ENCODE results near the gene MYO1D.

- TF ChIP-seq CTCF (IDR thresholded peaks at IDR 0.05) = no peak
- TF ChIP-seq POLR2AphosphoS5 (IDR thresholded peaks at IDR 0.05; ENCODE audit: low read depth, low read length) = no peak
- no peak for TF ChIP-seq REST (IDR thresholded peaks at IDR 0.05; ENCODE audit: insufficient read depth in 1 of 2, low read depth in 2 of 2, low read length in 1 of 2)
- no peak for TF ChIP-seq SIN3A (IDR thresholded peaks at IDR 0.05; ENCODE audit: borderline replicate concordance, insufficient read depth, low read depth, low read length)
Observed at GRCh38 chr17:32471652-32472051, 405.3 kb downstream of the MYO1D start.

Measured in Panc1 (cell line).